Mesothelial cell of epicardium (in vitro differentiated cells): Measurements from ENCODE around the gene IQCM. TPM values are rescaled to one million over a fixed set of nuclear protein-coding genes. Genes with fewer than 3 reads are reported as not detected.

Source experiments
- DNase-seq, 2 experiments: peaks; one replicate each; pipeline ENCODE4 v3.0.0; 2021; ENCODE audit warnings: low spot score in 2 of 2; ENCODE audit not compliant: unreplicated experiment in 2 of 2
- H3K27ac Mint-ChIP-seq: 2 replicates; pipeline ENCODE4 v1.8.0; 2021; ENCODE audit warnings: mixed read lengths
- H3K27me3 Mint-ChIP-seq: 2 replicates; pipeline ENCODE4 v1.8.0; 2021; ENCODE audit warnings: low read depth, mixed read lengths
- H3K36me3 Mint-ChIP-seq: 2 replicates; pipeline ENCODE4 v1.8.0; 2021; ENCODE audit warnings: mixed read lengths
- H3K4me1 Mint-ChIP-seq: 2 replicates; pipeline ENCODE4 v1.8.0; 2021; ENCODE audit warnings: mixed read lengths
- H3K4me3 Mint-ChIP-seq: 2 replicates; pipeline ENCODE4 v1.8.0; 2021; ENCODE audit warnings: mild to moderate bottlenecking, moderate library complexity, mixed read lengths
- H3K9me3 Mint-ChIP-seq: 2 replicates; pipeline ENCODE4 v1.8.0; 2021; ENCODE audit warnings: mixed read lengths
- CTCF ChIP-seq: fragments of 200-600 bp; sonication (generic); IDR thresholded peaks from one replicate; pipeline ENCODE4 v1.5.0; 2021; ENCODE audit warnings: antibody characterized with exemption; ENCODE audit not compliant: unreplicated experiment
- total RNA-seq: library from RNA; stranded (reverse); gene quantifications from 3 replicates; pipeline ENCODE4 v1.2.1, GENCODE V29; 2021

IQCM gene
- 0.75 to 0.94 TPM (median 0.78 TPM) in 3 replicates for total RNA-seq

GRCh38 chr4:149815743-149816142 lies at the start of gene IQCM:
TSS of gene IQCM (minus strand) at chr4:149815843. CDS start at chr4:149742691, 73,152 bp downstream.
- TF ChIP-seq CTCF: no peak
- Mint-ChIP-seq H3K9me3 (no peaks in the 10 kb centered on the region), H3K4me3 (no peak within 1 kb of the TSS), H3K27ac (no peak within 1 kb of the TSS), H3K27me3 (no peaks in the 10 kb centered on the region), H3K36me3 (peaks cover 3% of the 10 kb centered on the region), H3K4me1 (peaks cover 33% of the 10 kb centered on the region)
- no peak for DNase-seq

GRCh38 chr4:149857446-149857845 lies 41.8 kb upstream of the IQCM start:
- peaks cover 6% of the 10 kb centered on the region for H3K36me3 Mint-ChIP-seq
- H3K27ac Mint-ChIP-seq: no peak overlapping the region
- H3K27me3 Mint-ChIP-seq: no peaks in the 10 kb centered on the region
- no peak for DNase-seq
- peaks cover 18% of the 10 kb centered on the region for H3K9me3 Mint-ChIP-seq
- no peak overlapping the region for H3K4me3 Mint-ChIP-seq
- no peaks in the 10 kb centered on the region for H3K4me1 Mint-ChIP-seq
- no peak for TF ChIP-seq CTCF

- Mint-ChIP-seq H3K9me3 (peaks cover 18% of the 10 kb centered on the region), H3K4me3 (no peak overlapping the region), H3K27ac (no peak overlapping the region), H3K36me3 (peaks cover 3% of the 10 kb centered on the region), H3K4me1 (peaks cover 2% of the 10 kb centered on the region), H3K27me3 (no peaks in the 10 kb centered on the region)
- TF ChIP-seq CTCF: no peak
- DNase-seq: no peak
Measured at GRCh38 chr4:149845743-149846142, 30.1 kb upstream of the IQCM start.

GRCh38 chr4:149841686-149842085 lies 26.0 kb upstream of the IQCM start:
- Mint-ChIP-seq H3K4me3 (no peak overlapping the region), H3K4me1 (peaks cover 5% of the 10 kb centered on the region), H3K9me3 (peaks cover 17% of the 10 kb centered on the region), H3K27me3 (no peaks in the 10 kb centered on the region), H3K36me3 (peaks cover 3% of the 10 kb centered on the region), H3K27ac (no peak overlapping the region)
- no peak for DNase-seq
- TF ChIP-seq CTCF: no peak

- Mint-ChIP-seq H3K4me3 (no peak overlapping the region), H3K4me1 (peaks cover 7% of the 10 kb centered on the region), H3K27ac (no peak overlapping the region), H3K27me3 (no peaks in the 10 kb centered on the region), H3K9me3 (peaks cover 15% of the 10 kb centered on the region), H3K36me3 (peaks cover 6% of the 10 kb centered on the region)
- DNase-seq: no peak
- no peak for TF ChIP-seq CTCF
Measured at GRCh38 chr4:149838036-149838435, 22.4 kb upstream of the IQCM start.

GRCh38 chr4:149836546-149836945 lies 20.9 kb upstream of the IQCM start:
- H3K27me3 Mint-ChIP-seq: no peaks in the 10 kb centered on the region
- H3K9me3 Mint-ChIP-seq: peaks cover 13% of the 10 kb centered on the region
- no peak overlapping the region for H3K27ac Mint-ChIP-seq
- H3K4me1 Mint-ChIP-seq: peaks cover 6% of the 10 kb centered on the region
- peaks cover 5% of the 10 kb centered on the region for H3K36me3 Mint-ChIP-seq
- no peak for TF ChIP-seq CTCF
- no peak for DNase-seq
- H3K4me3 Mint-ChIP-seq: no peak overlapping the region
